Gastrocnemius medialis (tissue), 4 donors: ENCODE results near the gene GRXCR2. TPM values are rescaled to one million over a fixed set of nuclear protein-coding genes. Genes with fewer than 3 reads are reported as not detected.

ENCODE experiments used
- ATAC-seq, 2 donors: fragments of 150-250 bp; one replicate each; pipeline ENCODE4 v1.9.1; 2016
- DNase-seq, 2 donors: peaks; one replicate each; pipeline ENCODE4 v3.0.0-alpha.2; 2019
- H3K27ac ChIP-seq, 4 donors: fragments of 200-600 bp; sonication (generic); 1 replicate in 1 of 4; 2 replicates in 3 of 4; pipeline ENCODE4 v1.5.1; 2016 to 2018; ENCODE audit warnings: mild to moderate bottlenecking in 2 of 4, moderate library complexity in 1 of 4
- H3K27me3 ChIP-seq, 3 donors: fragments of 200-600 bp; sonication (generic) in 2 of 3; 1 replicate in 1 of 3; 2 replicates in 2 of 3; pipeline versions ENCODE4 v1.5.1 to v1.6.0; 2016 to 2019; ENCODE audit warnings: mild to moderate bottlenecking in 1 of 3, moderate library complexity in 1 of 3
- H3K36me3 ChIP-seq, 2 donors: fragments of 200-600 bp; sonication (generic) in 1 of 2; one replicate each; pipeline ENCODE4 v1.5.1; 2017 to 2018
- H3K4me1 ChIP-seq, 2 donors: fragments of 200-600 bp; sonication (generic) in 1 of 2; one replicate each; pipeline ENCODE4 v1.5.1; 2016 to 2017; ENCODE audit warnings: mild to moderate bottlenecking in 2 of 2
- H3K4me3 ChIP-seq, 4 donors: fragments of 200-600 bp; sonication (generic) in 3 of 4; 1 replicate in 1 of 4; 2 replicates in 3 of 4; pipeline ENCODE4 v1.5.1; 2016 to 2019; ENCODE audit warnings: mild to moderate bottlenecking in 2 of 4
- H3K9me3 ChIP-seq, 3 donors: fragments of 200-600 bp; sonication (generic) in 2 of 3; 1 replicate in 1 of 3; 2 replicates in 2 of 3; pipeline ENCODE4 v1.5.1; 2016 to 2019
- CTCF ChIP-seq, 5 experiments: fragments of 450-650 bp in 3 of 5; fragments of 200-600 bp in 2 of 5; sonication (generic) in 2 of 5; IDR thresholded peaks in 4 of 5; conservative IDR thresholded peaks in 1 of 5; 1 replicate in 4 of 5; 2 replicates in 1 of 5; pipeline ENCODE4 v1.5.1; 2016 to 2019; ENCODE audit warnings: antibody characterized with exemption in 5 of 5, mild to moderate bottlenecking in 3 of 5, moderate library complexity in 3 of 5
- POLR2A ChIP-seq, 2 donors: fragments of 450-650 bp; IDR thresholded peaks; one replicate each; pipeline ENCODE4 v1.6.1; 2017; ENCODE audit warnings: antibody characterized with exemption in 2 of 2, mild to moderate bottlenecking in 2 of 2, moderate library complexity in 2 of 2
- in situ Hi-C, 4 donors: fragments of 200-750 bp; cut with MboI; loops; one replicate each; pipeline versions ENCODE4 v1.15.0 to v1.8.0; 2017; ENCODE audit warnings: low sequenced_read_pairs in 4 of 4
- intact Hi-C: fragments of 100-400 bp; cut with DNase I; formaldehyde crosslinking; loops from one replicate; pipeline ENCODE4 v1.15.1; 2023; ENCODE audit warnings: low total_unique reads
- total RNA-seq, 4 donors: library from RNA; depleted of rRNA; stranded (reverse); fragments of >200 nt; gene quantifications; one replicate each; pipeline versions ENCODE4 v1.1.0 to v1.2.3, GENCODE V29; 2016

GRXCR2 gene
- total RNA-seq, 4 donors from 2014 or later, result not detected

GRCh38 chr5:145830594-145830993, 42.2 kb downstream of the GRXCR2 start:
- no peak for TF ChIP-seq CTCF (IDR thresholded peaks at IDR 0.05 in 4 of 5, conservative IDR thresholded peaks at IDR 0.05 in 1 of 5)
- no peak for TF ChIP-seq POLR2A (IDR thresholded peaks at IDR 0.05)
- intact Hi-C loops, result loop anchor here (10.0 kb wide), 1 partner anchor 144 kb away; no protein-coding TSS in a partner anchor
- H3K27me3 ChIP-seq, result no peaks in the 10 kb centered on the region
- H3K27ac ChIP-seq, result no peak overlapping the region
- no peak for DNase-seq
- no peaks in the 10 kb centered on the region for H3K36me3 ChIP-seq
- H3K9me3 ChIP-seq, result no peaks in the 10 kb centered on the region
- no peak for ATAC-seq
- H3K4me3 ChIP-seq, result no peak overlapping the region
- peaks cover 1 to 12% of the 10 kb centered on the region in 2 donors for H3K4me1 ChIP-seq
- in situ Hi-C loops, result loop anchor here in 2 of 4 donors (25.0 kb wide), 1 partner anchor 1643 kb away; no protein-coding TSS in a partner anchor

GRCh38 chr5:145829708-145830361, 43.0 kb downstream of the GRXCR2 start:
- ATAC-seq (no peak), DNase-seq (no peak)
- no peak overlapping the region for H3K27ac ChIP-seq
- TF ChIP-seq CTCF (IDR thresholded peaks at IDR 0.05 in 4 of 5, conservative IDR thresholded peaks at IDR 0.05 in 1 of 5) (no peak), POLR2A (IDR thresholded peaks at IDR 0.05) (no peak)
- H3K9me3 ChIP-seq, result no peaks in the 10 kb centered on the region
- no peaks in the 10 kb centered on the region for H3K36me3 ChIP-seq
- H3K4me3 ChIP-seq, result no peak overlapping the region
- intact Hi-C loops, result loop anchor here (5.0 to 10.0 kb wide), 3 partner anchors 145 to 1625 kb away; no protein-coding TSS in a partner anchor
- in situ Hi-C loops, result loop anchor here (10.0 to 25.0 kb wide), 3 partner anchors 145 to 1643 kb away; no protein-coding TSS in a partner anchor
- peaks cover 0 to 12% of the 10 kb centered on the region in 2 donors for H3K4me1 ChIP-seq
- no peaks in the 10 kb centered on the region for H3K27me3 ChIP-seq

- Histone ChIP-seq H3K27ac (no peak overlapping the region), H3K4me3 (no peak overlapping the region), H3K27me3 (no peaks in the 10 kb centered on the region), H3K36me3 (no peaks in the 10 kb centered on the region), H3K4me1 (peaks cover 0 to 12% of the 10 kb centered on the region in 2 donors), H3K9me3 (no peaks in the 10 kb centered on the region)
- intact Hi-C loops (loop anchor here (5.0 to 10.0 kb wide), 2 partner anchors 145 to 1622 kb away; no protein-coding TSS in a partner anchor), in situ Hi-C loops (loop anchor here (10.0 to 25.0 kb wide), 3 partner anchors 142 to 1640 kb away; no protein-coding TSS in a partner anchor)
- no peak for TF ChIP-seq CTCF (IDR thresholded peaks at IDR 0.05 in 4 of 5, conservative IDR thresholded peaks at IDR 0.05 in 1 of 5)
- TF ChIP-seq POLR2A (IDR thresholded peaks at IDR 0.05), result no peak
- no peak for DNase-seq
- ATAC-seq, result no peak
Observed at GRCh38 chr5:145826895-145827674, 45.7 kb downstream of the GRXCR2 start.

GRCh38 chr5:145825751-145826180, 47.0 kb downstream of the GRXCR2 start:
- no peaks in the 10 kb centered on the region for H3K9me3 ChIP-seq
- H3K27me3 ChIP-seq, result no peaks in the 10 kb centered on the region
- H3K4me1 ChIP-seq, result peaks cover 0 to 10% of the 10 kb centered on the region in 2 donors
- in situ Hi-C loops (loop anchor here (10.0 to 25.0 kb wide), 3 partner anchors 141 to 1638 kb away; no protein-coding TSS in a partner anchor), intact Hi-C loops (loop anchor here (5.0 to 10.0 kb wide), 2 partner anchors 143 to 1621 kb away; no protein-coding TSS in a partner anchor)
- TF ChIP-seq CTCF (IDR thresholded peaks at IDR 0.05 in 4 of 5, conservative IDR thresholded peaks at IDR 0.05 in 1 of 5), result peak; percentile 22 to 61 (median 45)
- TF ChIP-seq POLR2A (IDR thresholded peaks at IDR 0.05), result no peak
- no peak overlapping the region for H3K27ac ChIP-seq
- DNase-seq, result no peak
- ATAC-seq, result no peak
- no peak overlapping the region for H3K4me3 ChIP-seq
- H3K36me3 ChIP-seq, result no peaks in the 10 kb centered on the region
